Stomach (tissue), 9 donors: ENCODE results near the gene IFT43. TPM values are rescaled to one million over a fixed set of nuclear protein-coding genes. Genes with fewer than 3 reads are reported as not detected.
"Not testable (repeated sequence)": the region's sequence is repeated elsewhere in the genome, so short reads cannot be mapped to it uniquely, and the experiment has no call there.

ENCODE experiments used
- DNase-seq, 2 donors: peaks; one replicate each; pipeline versions ENCODE4 v3.0.0 to v3.0.0-alpha.2; 2013 to 2019
- H3K27ac ChIP-seq, 5 donors: fragments of 200-600 bp in 4 of 5; sonication (generic) in 4 of 5; one replicate each; pipeline ENCODE4 v1.5.1; 2013 to 2019; ENCODE audit warnings: mild to moderate bottlenecking in 1 of 5, moderate library complexity in 1 of 5
- H3K27me3 ChIP-seq, 3 donors: fragments of 200-600 bp; sonication (generic); one replicate each; pipeline ENCODE4 v1.5.1; 2017 to 2019; ENCODE audit warnings: mixed run types in 1 of 3
- H3K36me3 ChIP-seq, 4 donors: fragments of 200-600 bp; sonication (generic); 1 replicate in 3 of 4; 2 replicates in 1 of 4; pipeline ENCODE4 v1.5.1; 2016 to 2019
- H3K4me1 ChIP-seq, 4 donors: fragments of 200-600 bp; sonication (generic); one replicate each; pipeline ENCODE4 v1.5.1; 2016 to 2019
- H3K4me3 ChIP-seq, 4 donors: fragments of 200-600 bp; sonication (generic) in 3 of 4; one replicate each; pipeline ENCODE4 v1.5.1; 2016 to 2019; ENCODE audit warnings: mild to moderate bottlenecking in 1 of 4
- H3K9me3 ChIP-seq, 4 donors: fragments of 200-600 bp; sonication (generic); one replicate each; pipeline ENCODE4 v1.5.1; 2016 to 2019
- CTCF ChIP-seq, 7 experiments: fragments of 450-650 bp in 4 of 7; fragments of 200-600 bp in 3 of 7; sonication (generic) in 3 of 7; IDR thresholded peaks; one replicate each; pipeline ENCODE4 v1.5.1; 2016 to 2019; ENCODE audit warnings: antibody characterized with exemption in 7 of 7, control low read depth in 2 of 7, mild to moderate bottlenecking in 1 of 7
- EP300 ChIP-seq: sonication (generic); formaldehyde crosslinking; IDR thresholded peaks from one replicate; pipeline ENCODE4 v1.6.1; 2017; ENCODE audit warnings: antibody characterized with exemption
- POLR2A ChIP-seq, 4 donors: fragments of 450-650 bp; IDR thresholded peaks; one replicate each; pipeline ENCODE4 v1.6.1; 2016; ENCODE audit warnings: antibody characterized with exemption in 4 of 4, control low read depth in 2 of 4, mild to moderate bottlenecking in 1 of 4, moderate library complexity in 1 of 4
- POLR2AphosphoS5 ChIP-seq, 3 donors: sonication (generic); formaldehyde crosslinking; IDR thresholded peaks; one replicate each; pipeline ENCODE4 v1.6.1; 2016; ENCODE audit warnings: antibody characterized with exemption in 3 of 3
- WGBS, 5 donors: extraction: QIAGEN DNeasy Blood & Tissue Kit in 3 of 5; methylation state at CpG; one replicate each; pipeline versions ENCODE4 v1.1.5 to v1.1.7; 2013 to 2018; 5-methylcytosine and 5-hydroxymethylcytosine counted together
- intact Hi-C: fragments of 100-400 bp; cut with DNase I; formaldehyde crosslinking; loops from one replicate; pipeline ENCODE4 v1.15.1; 2023; ENCODE audit warnings: low total_unique reads
- polyA plus RNA-seq, 3 donors: library from polyadenylated mRNA; stranded (reverse); fragments of 200-250 nt; gene quantifications; one replicate each; pipeline ENCODE4 v1.2.3, GENCODE V29; 2013
- total RNA-seq, 5 donors: library from RNA; depleted of rRNA; stranded (reverse); fragments of >200 nt; gene quantifications; one replicate each; pipeline versions ENCODE4 v1.1.0 to v1.2.3, GENCODE V29; 2014 to 2016
- donor health status: healthy with polysubstance abuse.
- donor health status: Bipolar disorder and iron deficiency.
- donor health status: healthy.

IFT43 gene
- total and polyA plus RNA-seq, 8 donors = 7.6 to 129 (median 41.0) TPM

- H3K27me3 ChIP-seq = no peaks in the 10 kb centered on the region
- TF ChIP-seq POLR2AphosphoS5 (IDR thresholded peaks at IDR 0.05) (no peak), EP300 (no peak), CTCF (IDR thresholded peaks at IDR 0.05) (no peak)
- H3K4me1 ChIP-seq = peaks cover 0 to 13% (median 6%) of the 10 kb centered on the region in 4 donors
- no peak overlapping the region for H3K27ac ChIP-seq
- no peak for DNase-seq
- H3K9me3 ChIP-seq = peaks cover 0 to 19% (median 6%) of the 10 kb centered on the region in 4 donors
- intact Hi-C loops = no loop called here
- 92 to 99% (median 95%) methylated on average over 2 of the region's 2 CpGs for WGBS, 5 donors
- H3K36me3 ChIP-seq = peaks cover 0 to 81% (median 74%) of the 10 kb centered on the region in 4 donors
- no peak overlapping the region for H3K4me3 ChIP-seq
Observed at GRCh38 chr14:76007852-76008251, 22.3 kb downstream of the IFT43 start.

GRCh38 chr14:76009627-76010026 is 24.1 kb downstream of the IFT43 start:
- H3K4me3 ChIP-seq, DNase-seq, intact Hi-C loops, H3K27ac ChIP-seq, H3K27me3 ChIP-seq, H3K9me3 ChIP-seq: not testable (repeated sequence)
- 89 to 100% (median 97%) methylated on average over 3 of the region's 3 CpGs for WGBS, 5 donors
- Histone ChIP-seq H3K4me1 (peaks cover 0 to 13% (median 6%) of the 10 kb centered on the region in 4 donors), H3K36me3 (peaks cover 0 to 80% (median 73%) of the 10 kb centered on the region in 4 donors)

GRCh38 chr14:76011930-76012329 is 26.4 kb downstream of the IFT43 start:
- DNase-seq = no peak
- Histone ChIP-seq H3K27ac (peak overlapping the region in 4 of 5 donors; percentile 53 to 81 (median 60)), H3K27me3 (no peaks in the 10 kb centered on the region), H3K9me3 (no peaks in the 10 kb centered on the region), H3K4me3 (no peak overlapping the region), H3K36me3 (peaks cover 0 to 70% (median 59%) of the 10 kb centered on the region in 4 donors), H3K4me1 (peaks cover 0 to 13% (median 6%) of the 10 kb centered on the region in 4 donors)
- intact Hi-C loops = no loop called here
- TF ChIP-seq POLR2AphosphoS5 (IDR thresholded peaks at IDR 0.05) (no peak), EP300 (no peak), CTCF (IDR thresholded peaks at IDR 0.05) (no peak), POLR2A (IDR thresholded peaks at IDR 0.05) (no peak)

GRCh38 chr14:76012354-76012753 is 26.8 kb downstream of the IFT43 start:
- DNase-seq = peak in 1 of 2 donors; percentile 69

More at GRCh38 chr14:76012354-76012753, 26.8 kb downstream of the IFT43 start:
- Histone ChIP-seq H3K9me3 (no peaks in the 10 kb centered on the region), H3K27ac (peak overlapping the region in 4 of 5 donors; percentile 57 to 81 (median 64)), H3K4me1 (peaks cover 0 to 13% (median 6%) of the 10 kb centered on the region in 4 donors), H3K27me3 (no peaks in the 10 kb centered on the region), H3K36me3 (peaks cover 0 to 66% (median 57%) of the 10 kb centered on the region in 4 donors), H3K4me3 (no peak overlapping the region)
- peak; percentile 73 for TF ChIP-seq EP300
- peak; percentile 24 to 85 (median 40) for TF ChIP-seq POLR2AphosphoS5 (IDR thresholded peaks at IDR 0.05)
- TF ChIP-seq POLR2A (IDR thresholded peaks at IDR 0.05) = no peak
- TF ChIP-seq CTCF (IDR thresholded peaks at IDR 0.05) = no peak
- WGBS, 5 donors = 67 to 90% (median 78%) methylated on average over 9 of the region's 9 CpGs
- intact Hi-C loops = no loop called here
